ENCODE measurements around the gene SLC17A1. TPM values are rescaled to one million over a fixed set of nuclear protein-coding genes. Genes with fewer than 3 reads are reported as not detected.

Gene SLC17A1
- total and polyA plus RNA-seq, 2 of the 4 experiments (the other 2 are of a cell fraction): not detected

DNA sequence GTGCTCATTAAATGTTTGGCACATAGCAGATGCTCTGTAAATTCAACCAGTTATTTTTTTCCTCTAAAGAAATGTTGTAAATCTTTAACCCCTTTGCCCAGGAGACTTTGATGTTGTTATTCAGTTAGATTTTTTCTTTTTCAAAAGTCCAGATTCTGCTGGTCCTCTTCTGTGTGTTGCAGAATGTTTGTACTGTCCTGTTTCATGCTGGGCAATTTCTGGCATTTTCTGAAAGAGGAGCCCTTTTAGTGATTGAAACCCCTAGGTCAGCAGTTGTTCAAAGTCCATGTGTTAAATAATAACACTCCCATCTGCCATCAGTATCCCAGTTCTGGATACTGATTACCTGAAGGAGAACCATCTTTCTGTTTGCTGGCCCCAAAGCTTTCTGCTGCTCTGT lies 1.3 kb upstream of the SLC17A1 start:
- no peak for ATAC-seq (ENCODE audit: low read depth)

More for the DNA sequence above, 1.3 kb upstream of the SLC17A1 start:
- no peak overlapping the region for H3K9ac ChIP-seq (ENCODE audit: low read depth, low read length)
- no TSS peak for BruUV-seq (replicated peaks)
- no peaks in the 10 kb centered on the region for H3K4me1 ChIP-seq (ENCODE audit: control insufficient read depth, insufficient read depth, low read length)
- no peaks in the 10 kb centered on the region for H3K9me3 ChIP-seq (ENCODE audit: control insufficient read depth, insufficient read depth, low read length)
- H3K79me1 ChIP-seq (ENCODE audit: low read depth in 1 of 2, low read length in 2 of 2): no peaks in the 10 kb centered on the region
- ChIA-PET CTCF (no interaction called here), POLR2A (ENCODE audit: unreplicated experiment) (no interaction called here)
- H3K27me3 ChIP-seq (ENCODE audit: control insufficient read depth, insufficient read depth, low read length): no peaks in the 10 kb centered on the region
- H4K91ac ChIP-seq (ENCODE audit: insufficient read depth, low read depth, low read length): no peak overlapping the region
- no peak overlapping the region for H3K23ac ChIP-seq (ENCODE audit: low read depth, low read length)
- intact Hi-C loops (cut with micrococcal nuclease) (no loop called here), in situ Hi-C loops (cut with MboI; ENCODE audit: low sequenced_read_pairs) (no loop called here), dilution Hi-C loops (cut with HindIII; ENCODE audit: low sequenced_read_pairs, unreplicated experiment) (no loop called here)
- H3K18ac ChIP-seq (ENCODE audit: low read depth, low read length): no peak overlapping the region
- H3K4ac ChIP-seq (ENCODE audit: low read depth, low read length): no peak overlapping the region
- H3K14ac ChIP-seq (replicated peaks; ENCODE audit: low read depth, low read length): no peak overlapping the region
- no peaks in the 10 kb centered on the region for H3K9me1 ChIP-seq (ENCODE audit: insufficient read depth, low read length)
- H3K27ac ChIP-seq (ENCODE audit: insufficient read depth, low read length): no peak overlapping the region
- no peaks in the 10 kb centered on the region for H3K36me3 ChIP-seq (ENCODE audit: control insufficient read depth, insufficient read depth, low read length)
- no peak overlapping the region for H3K56ac ChIP-seq (ENCODE audit: extremely low read depth, insufficient read depth, low read length)
- TF ChIP-seq MAFK (IDR thresholded peaks at IDR 0.05; ENCODE audit: low read depth, low read length) (no peak), USF2 (IDR thresholded peaks at IDR 0.05; ENCODE audit: low read depth, low read length) (no peak), CEBPB (IDR thresholded peaks at IDR 0.05; ENCODE audit: low read depth, low read length) (no peak), RAD21 (IDR thresholded peaks at IDR 0.05; ENCODE audit: low read length) (no peak), CHD1 (IDR thresholded peaks at IDR 0.05; ENCODE audit: low read depth, low read length) (no peak), NFE2L2 (IDR thresholded peaks at IDR 0.05; ENCODE audit: low read depth, low read length) (no peak), CTCF (conservative IDR thresholded peaks at IDR 0.05; ENCODE audit: low read depth, low read length) (no peak), ELK1 (IDR thresholded peaks at IDR 0.05; ENCODE audit: borderline replicate concordance, low read depth, low read length) (no peak), POLR2A (IDR thresholded peaks at IDR 0.05; ENCODE audit: low read depth, low read length) (no peak), SMC3 (IDR thresholded peaks at IDR 0.05; ENCODE audit: low read depth, low read length) (no peak), RFX5 (IDR thresholded peaks at IDR 0.05; ENCODE audit: low read depth, low read length) (no peak), RCOR1 (IDR thresholded peaks at IDR 0.05; ENCODE audit: insufficient replicate concordance, low read length) (no peak), FOS (IDR thresholded peaks at IDR 0.05; ENCODE audit: low read depth, low read length) (no peak)
- no peak overlapping the region for H2BK20ac ChIP-seq (ENCODE audit: low read depth, low read length)
- no peak overlapping the region for H2BK5ac ChIP-seq (ENCODE audit: low read depth, low read length, poor library complexity, severe bottlenecking)
- H2BK120ac ChIP-seq (ENCODE audit: low read depth, low read length): no peak overlapping the region
- no peak overlapping the region for H2BK15ac ChIP-seq (ENCODE audit: low read depth, low read length)
- no peak overlapping the region for H2AFZ ChIP-seq (replicated peaks; ENCODE audit: low read length, poor library complexity)
- H2AK9ac ChIP-seq (replicated peaks; ENCODE audit: low read depth, low read length, poor library complexity): no peak overlapping the region
- no peak overlapping the region for H3K4me2 ChIP-seq (ENCODE audit: low read depth, low read length)
- H4K20me1 ChIP-seq (ENCODE audit: insufficient read depth, low read length): no peaks in the 10 kb centered on the region
- H2AK5ac ChIP-seq (ENCODE audit: low read depth, low read length): no peak overlapping the region
- no peak overlapping the region for H4K8ac ChIP-seq (ENCODE audit: low read depth in 2 of 2, low read length in 2 of 2)
- no peak overlapping the region for H4K5ac ChIP-seq (ENCODE audit: low read depth, low read length)
- DNase-seq: no peak
- no peak overlapping the region for H3K4me3 ChIP-seq (ENCODE audit: insufficient read depth, low read depth, low read length)
